T follicular helper cell (primary cell): ENCODE data around the gene DENND1A.

Experiments used
- DNase-seq: peaks from one replicate; pipeline ENCODE4 v3.0.0-alpha.2; 2020; ENCODE audit warnings: low read depth

DENND1A gene

DNA sequence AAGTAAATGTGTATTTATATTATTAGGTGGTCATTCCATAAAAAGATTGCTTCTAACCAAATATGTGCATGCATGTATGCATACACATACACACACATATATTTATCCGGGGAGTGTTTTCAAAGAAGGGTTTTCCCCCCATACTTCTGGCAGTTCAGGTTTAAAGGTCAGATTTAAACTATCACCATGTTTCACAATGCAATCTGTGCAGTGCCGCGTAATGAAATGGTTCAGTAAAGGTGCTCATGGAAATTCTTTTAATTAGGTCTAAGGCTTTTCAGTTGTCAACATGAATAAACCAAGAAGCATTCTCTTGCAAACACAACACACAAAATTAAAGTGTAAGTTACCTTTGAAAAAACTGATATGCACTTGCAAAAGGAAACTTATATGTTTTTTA, 362.9 kb downstream of the DENND1A start:
- DNase-seq, result no peak

DNA sequence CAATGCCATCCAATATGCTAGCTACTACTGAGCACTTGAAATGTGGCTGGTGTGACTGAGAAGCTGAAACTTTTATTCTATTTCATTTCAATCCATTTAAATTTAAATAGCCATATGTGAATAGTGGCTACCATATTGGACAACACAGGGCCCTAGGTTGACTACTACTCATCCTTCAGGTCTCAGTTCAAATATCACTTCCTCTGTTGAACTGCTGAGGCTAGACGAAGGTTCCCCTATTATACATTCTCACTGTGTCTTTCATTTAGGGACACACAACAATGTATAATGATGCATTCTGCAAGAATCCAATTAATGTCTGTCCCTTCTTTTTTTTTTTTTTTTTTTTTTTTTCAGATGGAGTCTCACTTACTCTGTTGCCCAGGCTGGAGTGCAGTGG, 365.3 kb downstream of the DENND1A start:
- DNase-seq, result no peak

DNA sequence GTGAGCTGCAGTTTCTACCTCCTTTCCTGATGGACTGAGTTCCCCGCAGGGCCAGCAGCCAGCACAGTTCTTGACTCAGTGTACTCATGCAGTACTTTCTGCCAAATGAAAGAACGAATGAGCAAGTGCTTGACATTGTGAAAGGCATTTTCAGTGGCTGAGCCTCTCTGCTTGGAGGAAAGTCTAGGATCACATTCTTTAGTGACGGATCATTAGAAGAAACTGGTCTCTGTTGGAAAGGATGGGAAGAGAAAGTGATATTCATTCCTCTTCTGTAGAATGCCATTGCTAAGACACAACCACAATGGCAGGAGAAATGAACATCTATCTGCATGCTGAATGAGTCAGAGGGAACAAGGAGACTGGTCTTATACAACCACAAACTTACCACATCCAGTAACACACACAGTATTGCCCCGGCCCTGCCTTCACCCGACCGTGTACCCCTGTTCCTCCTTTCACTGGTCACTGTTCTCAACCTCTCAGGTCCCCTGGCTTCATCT, 367.0 kb downstream of the DENND1A start:
- no peak for DNase-seq

DNA sequence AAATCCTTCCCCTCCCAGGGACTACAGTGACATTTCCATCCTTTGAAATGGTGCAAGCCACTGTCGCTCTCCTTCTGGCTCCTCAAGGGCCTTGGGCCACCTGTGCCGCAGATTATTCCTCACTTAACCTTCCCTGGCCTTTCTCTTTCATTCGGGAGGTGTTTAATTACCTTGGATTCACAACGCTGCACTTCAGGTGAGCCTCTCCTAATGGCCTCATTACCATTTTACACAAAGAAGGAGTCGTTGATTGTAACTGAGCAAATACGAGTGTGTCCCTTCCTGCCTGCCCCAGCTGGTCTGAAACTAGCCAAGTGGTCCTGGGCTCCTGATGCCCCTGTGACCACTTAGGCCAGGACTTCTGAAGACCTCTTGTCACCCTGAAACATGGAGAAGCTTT, 368.9 kb downstream of the DENND1A start:
- DNase-seq, result no peak

DNA sequence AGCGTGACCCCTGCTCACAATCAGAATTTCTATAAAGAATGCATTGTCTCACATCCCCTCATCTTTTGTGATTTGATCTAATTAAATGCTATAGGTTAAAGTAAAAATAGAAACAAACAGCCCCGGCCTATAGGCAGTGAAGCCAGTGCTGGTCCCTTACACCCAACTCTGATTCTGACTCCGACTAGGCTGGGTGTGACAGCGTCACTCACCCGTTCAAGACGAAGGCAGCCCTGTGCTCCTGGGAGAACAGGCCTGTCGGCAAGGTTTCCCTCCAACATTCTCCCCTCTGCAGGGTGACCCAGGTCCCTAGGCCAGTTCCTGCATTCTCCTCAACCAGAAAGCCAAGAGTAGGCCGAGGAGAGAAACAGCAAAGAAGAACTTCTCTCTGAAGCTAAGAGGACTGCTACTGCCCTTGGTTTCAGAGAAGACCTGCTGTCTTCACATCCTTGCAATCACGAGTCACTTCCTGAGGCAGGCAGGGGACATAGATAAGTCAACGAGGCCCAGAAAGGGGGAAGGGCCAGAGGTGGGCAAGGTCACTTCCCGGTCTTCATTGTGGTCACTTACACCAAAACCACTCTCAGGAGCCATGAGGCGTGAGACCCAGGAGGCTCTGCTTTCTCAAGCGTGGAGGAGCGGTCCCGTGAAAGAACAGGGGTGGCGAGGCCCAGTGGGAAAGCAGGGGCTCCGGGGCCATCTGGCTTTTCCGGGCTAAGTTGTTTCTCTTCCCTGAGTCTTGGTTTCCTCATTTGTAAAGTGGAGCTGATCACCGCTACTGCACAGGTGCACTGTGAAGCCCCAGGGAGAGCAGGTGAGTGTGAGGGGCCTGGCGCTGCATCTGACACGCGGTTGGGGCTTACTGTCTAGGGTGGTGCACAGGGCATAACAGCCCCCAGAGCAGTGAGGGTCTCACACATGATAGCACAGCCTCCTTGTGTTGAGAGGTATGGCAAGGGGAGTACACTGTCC, 373.2 kb downstream of the DENND1A start:
- no peak for DNase-seq

DNA sequence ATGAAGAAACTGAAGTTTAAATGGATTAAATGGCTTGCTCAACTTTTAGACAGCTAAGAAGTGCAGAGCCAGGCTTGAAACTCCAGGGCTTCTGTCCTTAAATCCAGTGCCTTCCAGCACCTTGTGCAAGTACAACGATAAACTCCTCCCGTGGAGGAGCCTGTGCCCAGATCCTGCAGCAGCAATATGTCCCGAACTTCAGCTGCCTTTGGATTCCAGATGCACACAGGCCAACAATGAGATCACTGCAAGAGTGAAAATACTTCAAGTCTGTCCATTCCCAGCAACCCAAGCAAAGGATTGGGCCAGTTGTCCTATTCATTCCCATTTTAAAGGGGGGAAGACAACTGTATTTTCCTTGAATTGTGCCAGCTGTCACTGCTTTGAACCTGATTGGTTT, 374.3 kb downstream of the DENND1A start:
- no peak for DNase-seq

DNA sequence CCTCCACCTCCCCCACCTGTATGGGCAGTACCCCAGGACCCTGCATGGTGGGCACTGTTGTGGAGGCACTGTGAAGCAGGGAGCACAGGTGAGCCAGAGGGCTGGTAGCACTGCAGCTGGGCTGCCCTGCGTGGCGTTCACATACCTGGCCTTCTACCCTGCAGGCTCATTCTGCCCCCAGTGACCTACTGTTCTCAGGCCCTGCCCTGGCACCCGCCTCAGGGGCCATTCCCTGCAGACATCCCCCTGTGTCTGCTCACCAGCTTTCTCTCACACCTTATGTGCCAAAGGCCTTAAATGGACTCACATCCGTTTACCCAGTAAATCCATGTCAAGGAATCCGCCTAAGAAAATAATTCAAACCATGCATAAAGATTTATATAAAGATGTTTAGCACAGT, 377.4 kb downstream of the DENND1A start:
- DNase-seq, result no peak

DNA sequence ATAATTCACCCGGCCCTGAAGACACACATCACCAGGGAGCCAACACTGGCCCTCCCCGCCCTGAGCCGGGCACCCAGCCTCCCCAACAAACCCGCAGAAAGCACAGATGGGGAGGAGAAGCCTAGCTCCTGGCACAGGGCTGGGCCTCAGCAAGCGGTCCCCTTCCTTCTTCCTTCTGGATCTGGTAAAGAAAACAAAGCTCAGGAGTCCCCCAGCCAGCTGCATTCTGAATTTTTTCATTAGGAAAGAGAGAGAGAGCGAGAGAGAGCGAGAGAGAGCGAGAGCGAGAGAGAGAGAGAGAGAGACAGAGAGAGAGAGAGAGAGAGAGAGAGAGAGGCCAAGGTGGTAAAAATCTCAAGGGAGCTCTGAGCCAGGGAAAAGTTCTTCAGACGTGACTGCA, 378.2 kb downstream of the DENND1A start:
- no peak for DNase-seq

DNA sequence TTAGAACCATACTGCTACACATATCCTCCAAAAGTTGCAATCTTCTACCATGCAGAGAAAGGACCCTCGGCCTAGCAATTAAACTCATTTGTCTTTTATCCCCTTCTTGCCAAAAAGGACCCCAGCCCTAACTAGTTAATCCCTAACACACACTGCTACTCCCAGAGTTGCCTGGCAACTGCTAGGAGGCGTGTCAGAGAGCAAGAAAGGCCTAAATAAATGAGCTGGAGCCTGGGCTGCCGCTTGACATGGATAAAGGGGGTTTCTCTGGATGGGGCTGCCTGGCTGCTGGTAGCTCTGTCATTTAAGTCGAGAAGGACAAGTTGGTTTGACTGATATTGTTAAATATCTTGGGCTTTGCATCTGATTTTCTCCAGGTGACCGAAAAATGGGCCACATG, 379.1 kb downstream of the DENND1A start:
- DNase-seq, result no peak

DNA sequence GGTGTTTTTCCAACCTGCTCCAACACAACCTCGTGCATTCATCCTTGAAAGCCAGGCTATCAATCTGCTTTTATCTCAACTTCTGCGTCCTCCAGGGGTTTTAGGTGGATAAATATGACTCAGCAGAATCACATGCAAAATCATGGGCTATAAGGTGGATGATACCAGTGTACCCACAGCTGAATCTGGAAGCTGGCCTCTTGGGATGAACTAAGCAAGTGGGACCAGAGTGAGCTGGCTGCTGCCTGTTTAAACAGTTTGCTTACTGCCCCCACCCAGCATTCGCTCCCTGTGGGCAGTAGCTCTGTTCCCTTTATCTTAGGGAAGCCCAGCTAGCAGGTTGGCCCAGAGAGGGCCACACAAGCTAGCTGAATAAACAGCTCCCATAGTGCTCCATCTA, 379.9 kb downstream of the DENND1A start:
- no peak for DNase-seq

DNA sequence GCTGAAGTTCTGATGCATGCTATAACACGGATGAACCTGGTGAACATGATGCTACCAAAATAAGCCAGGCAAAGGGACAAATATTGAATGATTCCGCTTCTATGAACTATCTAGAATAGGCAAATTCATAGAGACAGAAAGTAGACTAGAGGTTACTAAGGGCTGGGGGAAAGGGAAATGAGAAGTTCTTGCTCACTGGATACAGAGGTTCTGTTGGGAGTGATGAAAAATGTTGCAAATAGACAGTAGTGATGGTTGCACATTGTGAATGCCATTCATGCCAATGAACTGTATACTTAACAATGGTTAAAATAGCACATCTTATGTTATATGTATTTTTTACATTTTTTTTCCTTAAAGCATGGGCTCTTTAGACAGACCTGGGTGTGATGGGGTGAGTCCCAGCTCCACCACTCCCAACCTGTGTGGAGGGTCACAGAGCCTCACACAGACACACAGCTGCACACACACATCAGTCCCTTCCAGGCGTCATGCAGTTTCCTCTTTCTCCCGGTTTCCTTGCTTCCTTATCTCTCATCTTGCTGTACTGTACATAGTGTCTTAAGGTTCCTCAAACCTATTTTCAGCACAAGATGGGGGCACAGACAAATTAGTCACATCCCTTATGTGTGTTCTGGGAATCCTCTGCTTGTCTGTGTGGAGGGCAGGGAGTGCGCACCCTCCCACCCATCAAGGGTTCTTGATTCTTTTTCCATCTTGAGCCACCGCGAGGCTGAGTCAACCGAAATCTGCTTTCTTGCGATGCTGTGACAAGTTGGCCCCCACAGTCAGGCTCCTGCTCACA, 381.0 kb downstream of the DENND1A start:
- DNase-seq, result no peak

DNA sequence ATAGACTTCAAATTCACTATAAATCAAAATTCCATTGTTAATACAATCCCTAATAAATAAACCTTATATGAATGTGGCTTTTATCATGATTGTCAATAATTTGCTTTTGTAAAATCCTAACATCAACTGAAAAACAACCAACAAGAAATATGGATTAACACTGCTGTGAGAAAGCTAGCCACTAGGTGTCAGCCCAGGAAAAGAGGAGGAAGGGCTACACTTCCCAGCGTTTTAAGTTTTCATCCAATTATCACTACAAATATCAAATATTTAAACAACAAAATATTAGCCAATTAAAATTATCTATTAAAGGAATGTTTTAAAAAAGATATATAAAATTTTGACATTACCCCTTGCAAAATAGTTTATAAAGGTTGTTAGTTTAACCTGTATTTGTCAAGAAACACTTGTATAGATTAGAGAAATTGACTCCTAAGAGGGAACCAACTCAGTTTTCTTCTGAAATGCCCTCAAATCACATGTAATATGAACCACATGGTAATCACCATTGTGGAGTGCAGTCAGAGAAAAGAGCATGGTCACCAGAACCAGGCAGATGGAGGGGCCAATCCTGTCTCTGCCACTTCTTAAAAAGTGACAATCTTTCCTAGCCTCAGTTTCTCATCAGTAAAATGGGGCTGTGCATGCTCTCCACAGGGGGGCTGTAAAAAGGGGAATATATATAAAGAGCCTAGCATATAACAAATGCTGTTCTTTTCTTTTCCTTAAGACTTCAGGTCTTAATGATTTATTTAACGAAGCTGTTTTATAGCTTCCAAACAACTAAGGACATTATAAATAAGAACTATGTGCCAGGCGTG, 385.7 kb downstream of the DENND1A start:
- DNase-seq, result no peak

DNA sequence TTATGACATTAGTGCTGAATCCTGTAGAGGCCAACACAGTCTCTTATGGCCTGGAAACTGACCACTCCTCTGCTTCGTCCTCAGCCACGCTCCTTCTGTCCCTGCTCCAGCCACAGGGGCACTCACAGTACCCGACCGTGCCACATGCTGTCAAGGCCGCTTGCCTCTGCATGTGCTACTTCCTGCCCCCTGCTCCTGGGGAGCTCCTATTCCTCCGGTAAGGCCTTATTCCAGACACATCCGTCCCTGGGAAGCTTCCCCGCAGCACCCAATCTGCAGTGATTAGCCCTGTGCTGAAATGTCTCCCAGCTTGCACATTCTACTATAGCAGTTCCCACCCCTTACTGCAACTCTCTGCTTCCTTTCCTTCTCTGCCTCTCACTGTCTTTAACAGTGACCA, 386.4 kb downstream of the DENND1A start:
- no peak for DNase-seq

DNA sequence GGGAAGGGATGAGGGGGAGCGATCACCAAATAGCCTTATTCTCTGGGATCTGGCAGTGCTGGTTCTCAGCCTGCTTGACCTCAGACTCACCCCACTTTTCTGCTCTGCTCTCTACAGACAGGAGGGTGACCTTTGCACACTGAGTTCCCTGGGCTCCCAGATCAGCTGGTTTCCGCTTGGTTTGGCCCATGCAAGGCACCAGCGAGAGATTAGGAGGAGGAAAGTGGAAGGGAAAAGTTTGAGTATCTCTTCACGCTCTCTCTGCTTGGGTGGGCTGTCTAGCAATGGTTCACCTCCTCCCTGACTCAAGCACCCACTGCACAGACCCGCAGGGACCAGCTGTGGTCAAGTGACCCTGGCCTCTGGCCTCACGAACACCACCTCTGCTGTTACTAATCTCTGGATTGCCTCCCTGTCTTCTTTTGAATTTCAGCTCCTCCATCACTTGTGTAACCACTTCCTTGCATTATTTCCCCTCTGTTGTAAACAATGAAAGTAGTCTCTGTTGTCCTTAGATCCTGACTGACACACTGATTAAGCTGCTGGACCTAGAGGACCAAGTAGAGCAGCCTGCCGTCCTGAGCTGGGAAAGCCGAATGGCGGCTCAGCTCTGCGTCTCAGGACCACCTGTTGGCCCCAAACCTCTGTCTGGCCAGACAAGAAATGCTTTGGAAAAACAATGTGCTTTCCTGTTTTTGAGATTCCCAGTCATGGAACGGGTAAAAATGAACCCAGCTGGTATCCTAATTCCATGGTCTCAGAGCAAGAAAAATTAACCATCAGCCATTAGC, 387.3 kb downstream of the DENND1A start:
- no peak for DNase-seq

DNA sequence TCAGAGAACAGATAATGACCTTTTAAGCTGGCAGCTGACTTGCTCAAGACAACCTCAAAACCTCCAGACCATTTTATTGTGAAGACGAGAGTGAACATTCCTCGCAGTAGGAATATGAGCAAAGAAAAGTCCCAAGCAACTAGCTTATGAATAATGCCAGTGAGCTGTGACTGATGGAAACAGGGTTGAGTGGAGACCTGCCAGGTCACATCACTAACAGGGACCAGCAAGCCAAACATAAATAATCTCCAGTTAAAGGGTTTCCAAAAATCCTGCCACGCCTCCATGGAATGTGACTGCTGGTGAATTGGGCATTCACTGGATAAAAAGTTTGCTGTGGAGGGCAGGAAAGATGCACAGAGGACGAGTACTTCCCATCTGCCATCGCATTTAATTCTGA, 388.5 kb downstream of the DENND1A start:
- no peak for DNase-seq

DNA sequence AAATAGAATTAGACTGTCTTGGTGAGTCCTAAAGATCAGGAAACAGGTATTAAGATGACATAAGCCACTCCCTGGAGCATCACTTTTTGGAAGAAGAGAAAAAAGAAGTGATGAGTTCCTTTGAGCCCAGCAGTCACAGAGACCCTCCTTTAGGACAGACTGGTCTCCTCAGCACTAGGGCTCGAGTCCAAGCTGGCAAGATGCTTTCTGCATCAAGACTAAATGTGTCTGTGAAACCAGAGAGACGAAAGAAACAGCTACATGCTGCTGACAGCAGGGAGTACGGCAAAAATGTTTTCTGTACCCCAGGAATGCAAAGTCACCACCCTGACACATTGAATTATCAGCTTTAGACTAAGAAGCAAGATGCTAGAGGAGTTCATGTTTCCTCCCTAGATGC, 389.5 kb downstream of the DENND1A start:
- DNase-seq, result no peak

DNA sequence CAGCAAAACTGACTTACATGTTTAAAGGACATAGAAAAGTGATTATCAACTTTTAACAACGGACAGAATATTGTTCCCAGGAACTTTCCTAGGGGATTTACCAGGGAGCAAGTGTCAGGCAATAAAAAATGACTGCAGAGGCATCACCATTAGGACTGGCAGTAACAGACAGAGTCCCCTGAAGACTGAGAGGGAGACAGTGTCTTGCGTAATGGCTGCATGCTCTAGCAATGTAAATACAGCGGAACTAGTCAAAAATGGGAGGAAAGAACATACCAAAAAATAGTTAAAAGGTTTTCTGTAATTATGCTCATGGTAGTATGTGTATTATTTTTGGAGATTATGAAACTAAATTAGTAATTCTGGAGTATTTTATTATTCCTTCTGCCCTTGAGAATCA, 392.1 kb downstream of the DENND1A start:
- no peak for DNase-seq

DNA sequence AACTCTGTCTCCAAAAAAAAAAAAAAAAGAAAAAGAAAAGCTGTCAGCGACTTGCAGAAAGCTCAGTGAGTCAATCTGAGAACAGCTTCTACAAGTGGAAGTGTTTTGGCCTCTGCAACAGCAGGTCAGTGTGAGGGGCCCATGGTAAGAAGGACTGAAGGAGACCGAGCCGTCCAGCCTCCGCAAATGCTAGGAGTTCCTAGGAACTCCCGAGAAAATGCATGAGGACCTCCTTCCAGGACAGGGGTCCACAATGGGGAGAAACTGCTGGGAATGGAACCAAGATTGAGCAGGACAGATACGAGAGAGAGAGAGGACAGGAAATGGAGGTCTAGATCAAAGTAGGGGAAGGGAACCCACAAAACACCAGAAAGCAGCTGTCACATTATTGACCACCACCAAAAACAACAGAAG, 393.5 kb downstream of the DENND1A start:
- no peak for DNase-seq

DNA sequence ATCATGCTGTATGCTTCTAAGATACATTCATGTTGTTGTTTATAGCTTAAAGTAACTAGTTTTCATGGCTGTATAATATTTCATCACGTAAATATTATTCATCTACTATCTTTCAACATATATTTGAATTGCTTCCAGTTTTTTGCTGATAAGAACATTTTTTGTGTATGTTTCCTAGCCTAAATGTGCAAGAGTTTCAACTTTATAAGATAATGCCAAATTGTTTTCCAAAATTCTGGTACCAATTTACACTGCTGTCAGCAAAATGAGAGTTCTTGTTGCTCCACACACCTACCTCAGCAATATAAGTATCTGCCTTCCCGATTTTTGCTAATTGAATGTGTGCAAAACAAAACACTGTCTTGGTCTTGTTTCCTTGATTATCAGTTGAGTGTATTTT, 395.6 kb downstream of the DENND1A start:
- no peak for DNase-seq

DNA sequence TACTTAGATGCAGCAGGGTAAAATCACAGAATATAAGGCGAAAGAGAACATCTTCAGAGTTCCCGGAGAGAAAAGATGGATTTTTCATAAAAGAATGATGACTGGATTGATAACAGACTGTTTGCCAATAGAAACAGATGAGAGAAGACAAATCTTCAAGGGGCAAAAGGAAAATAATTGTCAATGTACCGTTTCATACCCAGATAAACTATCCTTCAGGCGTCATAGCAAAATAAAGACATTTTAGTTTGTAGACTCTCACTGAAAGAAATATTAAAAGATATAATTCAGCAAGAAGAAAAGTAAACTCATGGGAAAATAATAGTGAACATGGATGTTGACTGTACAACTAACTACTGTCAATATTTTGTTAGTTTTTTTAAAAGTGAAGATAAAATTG, 399.7 kb downstream of the DENND1A start:
- no peak for DNase-seq

DNA sequence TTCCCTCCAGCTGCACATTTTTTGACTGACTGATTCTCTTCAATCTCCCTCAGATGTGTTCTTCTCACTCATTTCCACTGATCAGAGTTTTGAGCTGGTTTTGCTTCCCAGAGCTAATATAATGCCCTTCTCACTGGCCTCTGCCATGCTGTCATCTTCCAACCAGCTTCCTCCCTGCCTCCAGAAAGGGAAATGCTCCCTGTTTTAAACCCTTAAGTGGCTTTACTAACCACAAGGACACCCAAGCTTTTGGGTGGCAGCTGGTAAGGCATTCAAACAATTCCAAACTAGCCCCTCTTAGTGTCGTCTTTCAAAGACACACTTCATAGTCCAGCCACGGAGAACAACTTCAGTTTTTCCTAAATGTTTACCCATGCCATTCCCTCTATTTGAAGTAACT, 401.4 kb downstream of the DENND1A start:
- DNase-seq, result no peak
